GM08714 (cell line): ENCODE data around the gene ZNF584.
A peak's percentile ranks its signal among the peaks of the same experiment; 100 is the strongest.

Experiments
- H3K4me3 ChIP-seq: fragments of 200-500 bp; sonication (Bioruptor generic); 2 replicates; pipeline ENCODE4 v1.5.1; 2014; ENCODE audit warnings: mild to moderate bottlenecking, low read length, inconsistent platforms
- ZNF274 ChIP-seq: IDR thresholded peaks from 2 replicates; pipeline ENCODE4 v1.6.1; 2012; ENCODE audit warnings: mild to moderate bottlenecking, low read depth, low read length

Gene ZNF584

GRCh38 chr19:58380037-58380661, 28.3 kb upstream of the ZNF584 start:
- H3K4me3 ChIP-seq = peak overlapping the region; percentile 76; the same call in 1 of the 2 replicates
- TF ChIP-seq ZNF274 = no peak

- TF ChIP-seq ZNF274 = no peak
- peak within 1 kb of the TSS; percentile 86 for H3K4me3 ChIP-seq
Measured at GRCh38 chr19:58380662-58381459, 27.6 kb upstream of the ZNF584 start, which contains the start of gene ZNF837. ZNF837 (minus strand) TSS chr19:58381030; CDS start chr19:58369332, 11,698 bp downstream.

- H3K4me3 ChIP-seq = peak overlapping the region; percentile 86
- no peak for TF ChIP-seq ZNF274
Measured at GRCh38 chr19:58381460-58382212, 26.8 kb upstream of the ZNF584 start.

GRCh38 chr19:58382997-58383603, 25.3 kb upstream of the ZNF584 start:
- no peak for TF ChIP-seq ZNF274
- H3K4me3 ChIP-seq = no peak overlapping the region

- TF ChIP-seq ZNF274 = no peak
- peak overlapping the region; percentile 72; the same call in 1 of the 2 replicates for H3K4me3 ChIP-seq
Measured at GRCh38 chr19:58385313-58385890, 23.0 kb upstream of the ZNF584 start.

GRCh38 chr19:58385891-58386575, 22.4 kb upstream of the ZNF584 start:
- peak overlapping the region; percentile 72 for H3K4me3 ChIP-seq
- no peak for TF ChIP-seq ZNF274

- TF ChIP-seq ZNF274 = no peak
- peak within 1 kb of the TSS; percentile 86 for H3K4me3 ChIP-seq
Measured at GRCh38 chr19:58386576-58387337, 21.7 kb upstream of the ZNF584 start, which contains the start of gene RPS5. RPS5 (plus strand) TSS chr19:58387269; CDS start chr19:58388138, 869 bp downstream.

- no peak for TF ChIP-seq ZNF274
Measured at GRCh38 chr19:58387338-58388174, 20.9 kb upstream of the ZNF584 start.

GRCh38 chr19:58388175-58388526, 20.3 kb upstream of the ZNF584 start:
- TF ChIP-seq ZNF274 = no peak
- H3K4me3 ChIP-seq = peak overlapping the region; percentile 86

More at GRCh38 chr19:58387338-58388174, 20.9 kb upstream of the ZNF584 start:
- peak overlapping the region; percentile 86 for H3K4me3 ChIP-seq

GRCh38 chr19:58392945-58393724, 15.3 kb upstream of the ZNF584 start:
- no peak overlapping the region for H3K4me3 ChIP-seq
- TF ChIP-seq ZNF274 = no peak

- no peak overlapping the region for H3K4me3 ChIP-seq
- TF ChIP-seq ZNF274 = no peak
Measured at GRCh38 chr19:58393725-58394033, 14.8 kb upstream of the ZNF584 start.
